ENCODE data around the gene PHF12.
"Not testable (repeated sequence)": the region's sequence is repeated elsewhere in the genome, so short reads cannot be mapped to it uniquely, and the experiment has no call there.

The PHF12 gene

GRCh38 chr17:28906706-28907438 is 44.4 kb downstream of the PHF12 start:
- in situ Hi-C loops (cut with MboI; ENCODE audit: low sequenced_read_pairs) = no loop called here

- in situ Hi-C loops (cut with MboI; ENCODE audit: low sequenced_read_pairs) = no loop called here
Observed at GRCh38 chr17:28906276-28906675, 45.0 kb downstream of the PHF12 start.

- in situ Hi-C loops (cut with MboI; ENCODE audit: low sequenced_read_pairs) = no loop called here
Observed at GRCh38 chr17:28904800-28905199, 46.5 kb downstream of the PHF12 start.

- in situ Hi-C loops (cut with MboI; ENCODE audit: low sequenced_read_pairs) = not testable (repeated sequence)
Observed at GRCh38 chr17:28903546-28903841, 47.8 kb downstream of the PHF12 start.

- in situ Hi-C loops (cut with MboI; ENCODE audit: low sequenced_read_pairs) = no loop called here
Observed at GRCh38 chr17:28902819-28903545, 48.3 kb downstream of the PHF12 start, which contains the start of gene DHRS13. Gene DHRS13 (minus strand): TSS chr17:28903079. CDS start chr17:28902944, 135 bp downstream.

GRCh38 chr17:28901866-28902818 is 49.2 kb downstream of the PHF12 start:
- in situ Hi-C loops (cut with MboI; ENCODE audit: low sequenced_read_pairs) = no loop called here

- in situ Hi-C loops (cut with MboI; ENCODE audit: low sequenced_read_pairs) = no loop called here
Observed at GRCh38 chr17:28900986-28901726, 50.2 kb downstream of the PHF12 start.

GRCh38 chr17:28899212-28899815 is 52.0 kb downstream of the PHF12 start:
- in situ Hi-C loops (cut with MboI; ENCODE audit: low sequenced_read_pairs) = no loop called here

GRCh38 chr17:28898527-28898955 is 52.8 kb downstream of the PHF12 start:
- in situ Hi-C loops (cut with MboI; ENCODE audit: low sequenced_read_pairs) = no loop called here

GRCh38 chr17:28897769-28898526 is 53.4 kb downstream of the PHF12 start:
- in situ Hi-C loops (cut with MboI; ENCODE audit: low sequenced_read_pairs) = no loop called here

GRCh38 chr17:28896884-28897768 is 54.2 kb downstream of the PHF12 start, which contains the start of gene FLOT2:
Gene FLOT2 (minus strand): TSS chr17:28897733. CDS start chr17:28897574, 159 bp downstream.
- in situ Hi-C loops (cut with MboI; ENCODE audit: low sequenced_read_pairs) = no loop called here

GRCh38 chr17:28896491-28896883 is 54.8 kb downstream of the PHF12 start:
- in situ Hi-C loops (cut with MboI; ENCODE audit: low sequenced_read_pairs) = no loop called here

GRCh38 chr17:28895794-28896447 is 55.4 kb downstream of the PHF12 start:
- in situ Hi-C loops (cut with MboI; ENCODE audit: low sequenced_read_pairs) = no loop called here

GRCh38 chr17:28893248-28894183 is 57.8 kb downstream of the PHF12 start:
- in situ Hi-C loops (cut with MboI; ENCODE audit: low sequenced_read_pairs) = not testable (repeated sequence)

- in situ Hi-C loops (cut with MboI; ENCODE audit: low sequenced_read_pairs) = no loop called here
Observed at GRCh38 chr17:28892024-28892423, 59.3 kb downstream of the PHF12 start.

- in situ Hi-C loops (cut with MboI; ENCODE audit: low sequenced_read_pairs) = no loop called here
Observed at GRCh38 chr17:28891201-28891600, 60.1 kb downstream of the PHF12 start.

- in situ Hi-C loops (cut with MboI; ENCODE audit: low sequenced_read_pairs) = no loop called here
Observed at GRCh38 chr17:28889996-28890395, 61.3 kb downstream of the PHF12 start.

All from hTERT RPE-1 (cell line).